GM18520 (cell line): ENCODE measurements around the gene ZBTB34.

ENCODE experiments used
- ATAC-seq: cut with Tn5 transposase; IDR thresholded peaks from one replicate; pipeline ENCODE4 v1.9.1; 2021; ENCODE audit not compliant: unreplicated experiment

ZBTB34 gene

GRCh38 chr9:126842977-126843799, 17.3 kb upstream of the ZBTB34 start:
- ATAC-seq, result no peak

DNA sequence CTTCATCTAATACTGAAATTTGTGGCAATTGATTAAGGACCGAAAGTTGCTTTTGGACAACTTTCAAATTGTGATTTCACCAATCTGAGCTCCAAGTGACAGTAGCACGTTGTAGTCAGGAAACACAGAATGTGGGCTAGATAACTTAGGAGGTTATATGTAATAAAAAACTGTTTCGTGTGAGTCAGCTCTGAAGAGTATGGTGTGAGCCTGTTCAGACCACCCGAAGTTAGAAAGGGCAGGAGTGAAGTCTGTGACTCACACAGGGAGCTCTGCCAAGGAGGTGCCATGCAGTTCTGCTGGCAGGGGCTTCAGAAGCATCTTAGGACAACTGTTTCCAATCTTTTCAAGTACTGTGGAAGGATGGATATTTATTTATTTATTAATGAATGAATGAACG, 16.4 kb upstream of the ZBTB34 start:
- ATAC-seq, result no peak

DNA sequence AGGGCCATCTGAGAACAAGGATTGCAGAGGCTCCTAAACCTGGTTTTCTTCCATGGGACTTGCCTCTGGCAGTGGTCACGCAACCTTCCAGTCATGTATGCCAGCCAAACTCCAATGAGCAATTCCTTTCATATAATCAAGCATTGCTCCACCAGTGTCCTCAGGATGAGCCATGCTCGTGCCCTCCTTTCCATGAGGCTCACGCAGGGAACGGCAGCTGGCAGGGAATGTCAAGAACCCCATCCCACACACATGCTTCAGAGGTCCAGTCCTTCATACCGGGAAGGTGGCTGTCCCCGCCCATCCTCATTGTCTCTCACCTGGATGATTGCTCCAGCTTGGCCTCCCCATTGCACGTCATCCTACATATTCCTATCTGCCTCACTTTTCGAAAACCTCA, 13.4 kb upstream of the ZBTB34 start:
- no peak for ATAC-seq

DNA sequence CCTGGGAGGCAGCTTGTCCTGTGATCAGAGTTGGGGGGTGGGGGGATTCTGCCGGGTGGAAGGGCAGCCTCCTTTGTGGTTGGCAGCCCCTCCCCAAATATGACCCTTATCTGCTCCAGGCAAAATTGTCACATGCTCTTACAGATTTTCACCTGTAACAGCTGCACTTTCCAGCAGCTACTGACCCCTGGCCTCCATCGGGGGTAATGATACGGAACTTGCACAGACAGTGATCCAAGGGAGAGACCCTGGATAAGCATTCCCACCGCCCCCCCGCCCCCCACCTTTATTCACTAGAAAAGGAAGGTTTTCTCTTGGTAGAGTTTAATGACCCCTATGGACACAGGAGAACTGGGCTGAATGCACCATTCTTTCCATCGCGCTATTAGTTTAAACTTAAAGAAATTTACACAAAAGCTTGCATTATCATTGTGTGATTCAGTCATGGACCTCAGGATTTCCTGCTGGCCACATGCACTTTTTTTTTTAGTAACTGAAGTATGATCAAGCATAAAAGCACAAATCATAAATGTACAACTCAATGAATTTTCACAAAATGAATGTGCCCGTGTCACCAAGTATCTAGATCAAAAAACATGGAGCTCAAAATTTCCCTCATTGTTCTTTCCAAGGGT, 10.7 kb upstream of the ZBTB34 start:
- no peak for ATAC-seq

DNA sequence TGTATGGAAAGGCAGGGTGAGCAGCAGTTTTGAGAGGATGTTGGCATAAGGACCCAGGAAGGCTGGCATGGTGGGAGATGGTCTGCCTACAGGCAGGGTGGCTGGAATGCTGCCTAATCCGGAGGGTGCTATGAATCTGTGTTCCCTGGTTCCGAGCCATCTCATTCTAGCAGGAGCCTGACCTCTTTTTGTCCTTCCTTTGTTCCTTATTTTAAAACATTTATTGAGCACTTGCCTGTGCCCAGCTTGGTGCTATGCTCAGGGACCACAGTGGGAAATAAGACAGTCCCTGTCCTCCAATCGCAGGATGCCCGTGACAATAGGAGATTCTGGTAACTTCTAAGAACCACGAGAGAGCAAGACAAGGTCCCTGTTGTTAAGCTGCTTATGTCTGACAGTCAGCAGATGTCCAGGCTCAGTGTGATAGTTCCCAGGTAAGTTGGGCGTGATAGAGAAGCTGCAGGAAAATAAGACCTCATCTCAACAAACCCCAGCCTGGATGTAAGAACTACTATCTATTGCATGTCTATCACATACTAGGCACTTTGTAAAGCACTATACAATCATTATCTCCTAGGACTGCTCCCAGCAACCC, 9.1 kb upstream of the ZBTB34 start:
- ATAC-seq, result no peak

DNA sequence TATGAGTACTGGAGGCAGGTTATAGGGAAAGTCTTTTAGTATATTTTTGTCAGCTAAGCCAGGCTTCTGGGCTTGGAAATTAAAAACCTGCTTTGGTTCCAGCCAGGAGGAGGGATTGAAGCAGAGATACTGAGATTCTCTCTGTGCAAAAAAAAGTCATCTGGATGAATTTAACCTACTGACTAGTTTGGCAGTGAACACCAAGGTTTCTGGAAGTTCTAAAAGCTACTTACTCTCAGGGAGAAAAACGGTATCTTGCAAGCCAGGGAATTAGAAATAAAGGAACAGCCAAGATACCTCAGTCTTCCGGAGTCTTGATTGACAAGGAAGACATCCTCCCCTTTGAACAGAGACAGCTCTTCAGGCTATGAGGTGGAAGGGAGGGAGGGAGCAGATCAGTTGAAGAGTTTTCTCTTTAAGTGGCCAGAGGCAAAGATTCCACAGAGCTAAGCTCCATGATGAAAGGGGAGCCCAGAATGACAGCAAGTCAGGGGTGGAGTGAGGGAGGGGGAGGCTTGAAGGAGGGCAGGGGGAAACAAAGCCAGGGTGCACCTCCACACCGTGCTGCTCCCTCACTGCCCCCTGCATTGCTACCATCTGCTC, 8.3 kb upstream of the ZBTB34 start:
- ATAC-seq, result no peak

DNA sequence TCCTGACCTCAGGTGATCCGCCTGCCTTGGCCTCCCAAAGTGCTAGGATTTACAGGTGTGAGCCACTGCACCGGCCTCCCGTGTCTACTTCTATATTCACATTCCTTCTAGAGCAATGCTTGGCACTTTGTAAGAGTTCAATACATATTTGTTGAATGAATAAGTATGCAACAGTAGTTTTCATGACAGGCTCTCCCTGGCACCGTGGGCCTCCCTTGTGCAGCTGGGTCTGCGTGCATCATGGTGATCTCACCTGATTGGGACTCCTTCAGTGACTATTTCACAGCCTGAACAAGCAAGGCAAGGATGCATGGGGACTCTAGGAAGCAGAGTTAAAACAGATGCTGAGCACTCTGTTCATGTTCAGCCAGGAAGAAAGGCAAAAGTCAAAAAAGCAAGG, 6.8 kb upstream of the ZBTB34 start:
- ATAC-seq, result no peak

- no peak for ATAC-seq
Measured at GRCh38 chr9:126854734-126855133, 5.7 kb upstream of the ZBTB34 start.

- no peak for ATAC-seq
Measured at GRCh38 chr9:126856326-126856877, 4.0 kb upstream of the ZBTB34 start.

- ATAC-seq, result no peak
Measured at GRCh38 chr9:126857261-126857960, 3.0 kb upstream of the ZBTB34 start.

GRCh38 chr9:126859111-126859510, 1.3 kb upstream of the ZBTB34 start:
- ATAC-seq, result no peak

GRCh38 chr9:126860757-126861466, 473 bp downstream of the ZBTB34 start:
- no peak for ATAC-seq

GRCh38 chr9:126861707-126862103, 1.3 kb downstream of the ZBTB34 start:
- no peak for ATAC-seq

GRCh38 chr9:126862104-126862761, 1.8 kb downstream of the ZBTB34 start:
- no peak for ATAC-seq

DNA sequence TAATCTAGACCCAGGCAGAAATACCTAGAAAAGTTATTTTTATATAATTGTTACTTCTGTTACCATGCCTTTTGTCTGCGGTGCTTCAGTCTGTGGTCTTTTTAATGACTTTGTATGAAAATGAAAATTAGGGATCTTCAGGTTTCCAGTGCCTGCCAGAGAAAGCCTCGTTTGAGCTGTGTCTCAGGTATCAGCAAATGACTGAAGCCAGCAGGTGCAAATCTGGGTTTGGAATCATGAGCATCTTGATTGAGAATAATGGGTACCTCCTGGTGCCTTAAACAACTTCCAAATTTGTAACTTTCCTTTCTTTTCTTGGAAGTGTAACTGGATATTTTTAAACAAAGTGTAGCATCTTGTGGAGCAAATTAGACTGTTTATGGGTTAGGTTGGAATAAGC, 4.3 kb downstream of the ZBTB34 start:
- ATAC-seq, result no peak

DNA sequence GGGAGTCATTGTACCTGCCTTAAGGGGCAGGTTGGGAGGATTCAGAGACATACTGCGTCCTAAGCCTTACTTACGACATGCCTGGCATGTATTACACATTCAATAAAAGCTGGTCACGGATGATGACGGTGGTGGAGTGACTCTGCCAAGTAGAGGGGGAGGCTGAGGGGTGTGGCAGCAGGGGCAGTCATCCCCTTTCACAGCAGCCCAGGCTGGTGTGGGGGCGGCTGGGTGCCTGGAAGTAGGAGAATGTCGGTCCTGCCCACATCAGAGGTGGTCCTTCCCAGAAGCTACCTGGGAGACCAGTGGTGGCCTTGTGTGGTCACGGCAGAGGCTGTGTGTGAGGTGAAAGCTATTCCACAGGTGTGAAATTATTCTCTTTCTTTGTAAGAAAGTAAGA, 8.9 kb downstream of the ZBTB34 start:
- no peak for ATAC-seq

DNA sequence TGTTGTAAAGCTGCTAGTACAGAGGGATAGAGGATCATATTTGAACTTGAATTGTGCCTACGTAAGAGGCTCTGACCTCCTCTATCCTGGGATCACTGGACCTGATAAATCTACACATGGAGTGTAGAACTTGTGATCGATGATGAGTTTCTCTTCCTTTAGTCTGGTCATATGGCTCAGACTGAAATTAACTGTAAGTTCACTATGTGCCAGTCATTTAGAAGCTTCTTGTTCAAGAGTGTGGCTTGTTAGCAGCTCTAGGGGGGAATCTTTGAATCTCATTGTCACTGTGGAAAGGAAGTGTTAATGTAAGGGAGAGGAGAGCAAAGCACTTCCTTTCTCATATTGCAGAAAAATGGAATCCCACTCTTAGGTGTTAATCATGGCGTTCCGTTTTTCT, 12.1 kb downstream of the ZBTB34 start:
- ATAC-seq, result no peak

GRCh38 chr9:126874546-126875314, 14.3 kb downstream of the ZBTB34 start:
- no peak for ATAC-seq
